COLO829 (cell line): Measurements from ENCODE around the gene AOAH.
"Not testable (repeated sequence)": the region's sequence is repeated elsewhere in the genome, so short reads cannot be mapped to it uniquely, and the experiment has no call there.

Experiments used
- DNase-seq: peaks from one replicate; pipeline ENCODE4 v3.0.0; 2012; ENCODE audit warnings: low spot score

The AOAH gene

GRCh38 chr7:36466001-36466400 lies 258.3 kb downstream of the AOAH start:
- DNase-seq: not testable (repeated sequence)

DNA sequence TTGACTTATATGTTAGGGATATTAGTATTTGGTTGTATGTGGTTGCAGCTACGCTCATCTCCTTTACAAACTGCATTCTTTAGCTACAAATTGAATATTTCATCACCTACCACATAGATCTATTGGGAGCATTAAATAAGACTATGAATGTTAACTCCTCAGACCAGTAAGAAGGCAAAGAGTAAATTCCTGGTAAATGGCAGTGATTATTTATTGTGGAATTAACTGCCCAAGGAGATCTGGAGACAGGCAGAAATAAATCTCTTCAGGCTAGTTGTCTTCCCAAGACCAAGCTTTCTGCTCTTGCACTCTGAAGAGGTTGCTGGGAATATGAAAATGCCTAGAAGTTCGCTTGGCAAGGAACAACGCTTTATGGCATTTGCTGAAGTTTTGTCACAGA lies 260.0 kb downstream of the AOAH start:
- DNase-seq: no peak
